Stimulated activated CD4-positive, alpha-beta T cell treated with anti-CD3 and anti-CD28 coated beads, Interleukin-2, amount 100 ng/mL, for 48 hours (primary cell): ENCODE measurements around the gene PCK1.

Experiments
- DNase-seq, 2 donors: peaks; one replicate each; pipeline ENCODE4 v3.0.0-alpha.2; 2020

PCK1 gene

DNA sequence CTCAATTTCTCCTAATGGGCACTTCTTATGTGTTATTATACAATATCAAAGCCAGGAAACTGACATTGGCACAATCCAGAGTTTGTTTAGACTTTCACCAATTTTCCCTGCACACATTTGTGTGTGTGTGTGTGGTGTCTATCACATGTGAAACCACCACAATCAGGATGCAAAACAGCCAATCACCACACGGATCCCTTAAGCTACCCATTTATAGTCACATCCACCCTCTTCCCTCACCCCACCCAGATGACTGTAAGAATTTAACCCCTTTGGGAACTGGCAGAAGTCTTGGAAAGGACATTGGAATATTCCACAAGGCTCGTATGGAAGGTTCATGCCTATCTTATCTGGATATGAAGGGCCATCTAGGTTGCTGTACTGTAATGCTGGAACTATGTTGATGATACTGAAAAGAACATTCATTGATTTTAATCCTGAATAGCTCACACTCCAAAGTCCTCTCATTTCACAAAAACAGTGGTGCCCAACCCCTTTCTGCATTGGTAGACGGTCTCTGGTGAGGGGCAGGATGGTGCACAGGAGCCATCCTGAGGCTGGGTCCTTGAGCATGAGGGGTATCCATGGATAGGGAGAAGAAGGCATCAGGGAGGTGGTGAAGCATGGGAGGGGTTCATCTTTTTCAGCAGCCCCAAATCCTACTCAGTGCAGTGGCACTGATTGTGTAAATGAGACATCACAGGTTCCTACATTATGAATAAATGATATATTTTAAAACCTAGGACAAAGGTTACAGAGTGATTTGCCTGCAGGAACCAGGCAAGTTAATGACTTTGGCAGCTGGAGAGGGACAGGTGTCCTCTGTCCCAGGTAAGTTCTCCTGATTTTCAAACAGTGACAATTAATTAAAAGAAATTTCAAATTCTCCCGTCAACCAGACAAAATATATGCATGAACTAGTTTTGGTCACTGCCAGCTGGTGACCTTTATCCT, 23.9 kb upstream of the PCK1 start:
- DNase-seq = no peak

GRCh38 chr20:57537822-57538221, 23.1 kb upstream of the PCK1 start:
- no peak for DNase-seq

DNA sequence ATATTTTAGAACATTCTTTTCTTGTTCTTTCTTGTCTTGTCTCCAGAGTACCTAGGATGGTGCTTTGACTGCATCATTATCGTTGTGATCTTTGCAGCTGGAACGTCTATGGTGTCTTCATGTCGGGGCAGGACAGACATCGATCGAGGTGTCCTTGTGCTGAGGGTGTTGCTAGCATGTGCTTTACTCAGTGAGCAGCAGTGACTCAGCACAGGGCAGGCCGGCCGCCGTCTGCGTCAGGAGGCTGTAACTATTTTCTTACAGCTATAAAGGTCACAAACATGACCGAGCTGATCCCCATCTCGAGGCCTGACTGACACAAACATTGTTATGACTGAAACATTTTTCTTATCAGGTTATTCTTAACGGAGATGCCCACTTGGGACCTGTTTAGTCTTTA, 21.0 kb upstream of the PCK1 start:
- DNase-seq = no peak

DNA sequence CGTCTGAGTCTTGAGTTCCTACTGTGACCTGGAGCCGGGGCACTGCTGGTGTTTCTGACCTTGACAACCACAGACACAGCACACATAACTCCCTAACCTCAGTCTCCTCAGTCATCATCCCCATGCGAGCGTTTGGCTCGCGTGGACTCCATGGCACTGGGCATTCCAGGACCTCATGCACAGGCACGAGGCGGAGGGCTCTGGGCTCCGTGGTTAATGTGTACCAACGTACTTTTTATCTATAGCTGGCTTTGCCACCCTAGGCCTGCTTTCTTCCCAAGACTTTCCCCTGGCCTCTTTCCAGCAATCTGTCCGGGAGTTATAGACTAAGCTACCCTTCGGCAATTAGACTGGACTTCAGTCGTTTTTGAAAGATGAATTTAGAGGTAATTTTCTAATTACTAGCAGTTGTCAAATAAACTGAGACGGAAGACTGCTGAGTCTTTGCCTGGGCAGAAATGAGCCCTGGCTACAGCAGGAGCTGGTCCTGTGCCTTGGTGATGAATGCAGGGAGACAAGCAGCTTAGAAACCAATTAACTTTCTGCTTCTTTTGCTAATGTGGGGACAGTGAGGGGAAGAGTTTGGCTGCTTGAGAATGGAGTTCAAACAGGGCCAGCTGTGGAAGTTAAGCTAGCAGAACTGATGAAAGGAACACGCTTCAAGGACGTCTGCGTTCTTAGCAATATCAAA, 19.9 kb upstream of the PCK1 start:
- no peak for DNase-seq

DNA sequence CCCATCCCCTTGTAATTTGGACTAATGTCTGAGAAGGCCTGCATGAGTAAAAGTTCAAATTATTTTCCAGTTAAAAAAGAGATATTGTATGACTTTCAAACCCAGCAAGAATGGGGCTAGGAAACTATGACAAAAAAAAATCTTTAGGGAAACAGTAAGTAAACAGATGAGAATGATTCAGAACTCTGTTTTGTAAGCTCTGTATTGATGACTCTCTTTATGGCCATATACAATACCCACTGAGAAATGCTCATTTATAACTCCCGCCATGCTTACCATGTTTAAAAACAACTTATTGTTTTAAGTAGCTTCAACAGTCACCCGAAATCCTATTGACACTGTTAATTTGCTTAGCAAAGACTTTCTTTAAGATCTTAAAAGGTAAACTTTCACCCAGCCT, 17.2 kb upstream of the PCK1 start:
- DNase-seq = no peak

- DNase-seq = no peak
These were observed 15.9 kb upstream of the PCK1 start for GRCh38 chr20:57544838-57545564.

- DNase-seq = no peak
These were observed 14.8 kb upstream of the PCK1 start for GRCh38 chr20:57545927-57546662.

- DNase-seq = no peak
These were observed 13.8 kb upstream of the PCK1 start for GRCh38 chr20:57546956-57547649.

GRCh38 chr20:57548177-57549058, 12.5 kb upstream of the PCK1 start:
- DNase-seq = no peak

- no peak for DNase-seq
These were observed 8.4 kb upstream of the PCK1 start for GRCh38 chr20:57552471-57552870.

DNA sequence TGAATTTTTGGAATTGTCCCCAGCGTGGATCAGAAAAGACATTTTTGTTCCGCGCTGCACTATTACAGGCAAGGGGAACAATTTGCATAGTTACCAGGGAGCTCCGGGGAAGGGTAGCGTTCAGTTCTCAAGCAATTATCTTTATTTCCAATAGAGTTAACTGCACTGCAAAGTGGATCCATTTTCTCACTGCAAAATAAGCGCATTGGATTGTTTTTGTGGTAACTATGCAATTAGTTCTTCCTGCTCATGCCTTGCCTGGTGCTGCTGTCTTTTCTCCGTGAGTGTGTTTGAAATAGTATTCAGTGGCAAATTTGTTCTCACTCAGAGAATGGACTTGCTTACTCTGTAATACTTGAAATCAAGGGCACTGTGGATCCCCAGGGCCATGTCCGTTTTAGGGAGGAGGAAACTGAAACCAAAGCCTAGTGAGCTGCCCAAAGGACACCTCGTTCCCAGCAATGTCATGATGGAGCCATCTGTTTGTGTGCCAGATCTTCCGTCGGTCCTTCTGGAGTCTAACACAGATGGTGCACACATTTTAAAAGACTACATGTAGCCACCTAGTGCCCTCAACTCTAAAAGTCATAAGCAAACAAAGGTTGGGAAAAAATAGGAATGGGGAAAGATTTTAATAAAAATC, 7.4 kb upstream of the PCK1 start:
- DNase-seq = no peak

DNA sequence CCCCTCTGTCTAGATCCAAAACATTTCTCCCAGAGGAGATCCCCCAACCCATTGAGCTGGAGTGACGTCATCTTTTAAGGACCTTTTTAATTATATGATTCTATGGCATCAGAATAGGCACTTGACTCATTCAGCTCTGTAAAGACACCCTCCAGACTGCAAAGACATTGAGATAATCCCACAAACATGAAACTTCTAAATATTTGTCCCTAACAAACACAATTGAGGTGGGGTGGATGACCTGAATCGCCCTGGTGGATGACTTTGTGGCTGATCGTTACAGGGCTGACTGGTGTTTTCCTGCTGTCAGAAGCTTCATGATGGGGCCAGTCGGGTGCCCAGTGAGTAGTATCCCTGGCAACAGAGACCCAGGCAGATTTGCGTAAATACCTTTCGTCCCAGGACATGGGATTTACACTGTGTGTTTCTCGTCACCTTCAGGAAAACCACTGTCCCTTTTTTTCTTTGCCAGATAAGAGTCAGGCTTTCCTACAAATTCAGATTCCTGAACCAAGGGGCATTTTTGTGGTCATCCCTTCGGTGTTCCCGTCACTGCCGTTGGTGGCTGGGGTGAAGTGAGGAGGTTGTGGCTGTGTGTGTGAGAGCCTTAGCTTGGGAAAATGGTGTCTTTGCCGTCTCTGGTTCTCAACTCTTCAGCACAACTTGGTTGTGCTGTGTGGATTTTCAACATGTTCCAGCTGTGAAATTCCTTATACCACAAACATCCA, 5.3 kb upstream of the PCK1 start:
- DNase-seq = no peak

DNA sequence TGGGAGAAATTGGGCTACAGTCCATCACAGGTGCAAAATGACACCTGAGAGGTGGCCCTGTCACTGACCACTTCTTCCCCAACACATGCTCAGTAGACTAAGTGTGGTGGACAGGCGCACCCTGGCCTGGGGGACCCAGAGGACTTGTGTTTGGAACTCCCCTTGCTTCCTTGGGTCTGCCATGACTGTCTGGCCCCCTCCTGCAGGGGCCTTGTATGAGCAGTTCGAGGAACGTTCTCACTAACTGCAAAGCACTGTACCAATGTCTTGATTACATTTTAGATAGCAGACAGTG, 4.0 kb upstream of the PCK1 start:
- DNase-seq = no peak

GRCh38 chr20:57557926-57558613, 2.8 kb upstream of the PCK1 start:
- no peak for DNase-seq

GRCh38 chr20:57558614-57559288, 2.2 kb upstream of the PCK1 start:
- no peak for DNase-seq

DNA sequence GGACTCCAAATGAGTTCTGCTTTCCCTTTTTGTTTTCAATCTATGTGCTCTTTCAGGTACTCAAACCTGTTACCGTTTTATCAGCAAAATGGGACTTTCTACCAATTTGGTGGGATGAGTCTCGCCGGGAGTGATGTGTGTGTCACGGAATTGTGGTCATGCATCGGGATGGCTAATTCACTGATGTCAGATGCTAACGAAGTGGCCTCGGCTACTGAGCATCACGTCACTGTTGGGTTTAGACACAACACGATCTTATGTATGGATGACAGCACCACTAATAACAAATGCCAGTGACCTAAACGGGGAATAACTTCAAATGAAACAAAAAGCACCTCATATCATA, 1.6 kb upstream of the PCK1 start:
- no peak for DNase-seq

DNA sequence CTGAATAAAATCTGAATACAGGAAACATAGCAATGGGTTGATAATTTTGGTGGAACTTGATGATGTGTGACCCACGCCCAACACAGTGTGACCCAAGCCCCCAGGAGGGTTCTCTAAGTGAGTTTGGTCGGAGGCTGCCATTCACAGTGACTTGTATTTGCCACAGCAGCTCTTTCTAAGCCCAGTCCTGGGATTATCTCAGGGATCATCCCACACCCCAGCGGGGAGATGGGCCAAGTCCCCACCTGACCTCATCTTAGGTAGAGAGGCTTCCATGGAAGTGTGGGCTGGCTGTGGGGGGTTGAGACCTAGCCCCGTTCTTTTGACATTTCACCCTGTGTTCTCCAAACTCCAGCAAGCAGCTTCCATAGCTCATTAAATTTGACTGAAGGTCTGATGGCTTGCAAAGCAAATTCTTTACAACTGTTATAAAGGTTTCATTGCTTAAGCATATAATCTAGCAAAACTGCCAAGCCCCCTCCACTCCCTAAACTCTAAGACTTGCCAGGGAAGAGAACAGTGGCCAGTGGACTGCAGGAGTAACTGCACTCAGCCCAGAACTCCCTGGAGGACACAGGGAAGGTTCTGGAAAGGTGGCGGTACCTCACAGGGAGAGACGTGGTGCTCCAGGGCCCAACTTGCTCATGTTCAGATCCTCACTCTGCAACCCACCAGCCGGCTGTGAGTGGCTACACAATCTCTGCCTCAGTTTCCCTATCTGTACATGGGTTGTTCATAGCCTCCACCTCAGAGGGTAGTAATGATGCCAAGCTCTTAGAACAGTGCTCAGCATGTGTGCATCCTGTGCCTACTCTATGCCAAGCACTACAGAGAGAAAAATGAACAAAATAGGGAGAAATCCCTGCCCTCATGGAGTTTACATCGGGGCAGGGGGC, 1.0 kb upstream of the PCK1 start:
- DNase-seq = no peak
